ENCODE measurements around the gene CCDC57.

GRCh38 chr17:82178499-82179261 is 34.0 kb downstream of the CCDC57 start:
- TF ChIP-seq, protein P1, sequence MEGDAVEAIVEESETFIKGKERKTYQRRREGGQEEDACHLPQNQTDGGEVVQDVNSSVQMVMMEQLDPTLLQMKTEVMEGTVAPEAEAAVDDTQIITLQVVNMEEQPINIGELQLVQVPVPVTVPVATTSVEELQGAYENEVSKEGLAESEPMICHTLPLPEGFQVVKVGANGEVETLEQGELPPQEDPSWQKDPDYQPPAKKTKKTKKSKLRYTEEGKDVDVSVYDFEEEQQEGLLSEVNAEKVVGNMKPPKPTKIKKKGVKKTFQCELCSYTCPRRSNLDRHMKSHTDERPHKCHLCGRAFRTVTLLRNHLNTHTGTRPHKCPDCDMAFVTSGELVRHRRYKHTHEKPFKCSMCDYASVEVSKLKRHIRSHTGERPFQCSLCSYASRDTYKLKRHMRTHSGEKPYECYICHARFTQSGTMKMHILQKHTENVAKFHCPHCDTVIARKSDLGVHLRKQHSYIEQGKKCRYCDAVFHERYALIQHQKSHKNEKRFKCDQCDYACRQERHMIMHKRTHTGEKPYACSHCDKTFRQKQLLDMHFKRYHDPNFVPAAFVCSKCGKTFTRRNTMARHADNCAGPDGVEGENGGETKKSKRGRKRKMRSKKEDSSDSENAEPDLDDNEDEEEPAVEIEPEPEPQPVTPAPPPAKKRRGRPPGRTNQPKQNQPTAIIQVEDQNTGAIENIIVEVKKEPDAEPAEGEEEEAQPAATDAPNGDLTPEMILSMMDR (IDR thresholded peaks at IDR 0.05), result no peak
- no peak for TF ChIP-seq POLR2A (IDR thresholded peaks at IDR 0.05)

Data from right lobe of liver (tissue), 4 donors.